OCI-LY7 (cell line): ENCODE results near the gene MYH10.

Experiments used
- EZH2phosphoT487 ChIP-seq: fragments of 200-600 bp; sonication (generic); IDR thresholded peaks from 2 replicates; pipeline ENCODE4 v1.6.1; 2018; ENCODE audit warnings: low read depth, borderline replicate concordance, mild to moderate bottlenecking, mixed run types, antibody characterized with exemption, low read length, moderate library complexity, mixed read lengths
- TF ChIP-seq, protein P1 (sequence below): fragments of 200-600 bp; sonication (generic); conservative IDR thresholded peaks from 2 replicates; pipeline ENCODE4 v1.5.1; 2014; ENCODE audit warnings: mild to moderate bottlenecking, antibody characterized with exemption, low read length, moderate library complexity, mixed read lengths

DNA sequence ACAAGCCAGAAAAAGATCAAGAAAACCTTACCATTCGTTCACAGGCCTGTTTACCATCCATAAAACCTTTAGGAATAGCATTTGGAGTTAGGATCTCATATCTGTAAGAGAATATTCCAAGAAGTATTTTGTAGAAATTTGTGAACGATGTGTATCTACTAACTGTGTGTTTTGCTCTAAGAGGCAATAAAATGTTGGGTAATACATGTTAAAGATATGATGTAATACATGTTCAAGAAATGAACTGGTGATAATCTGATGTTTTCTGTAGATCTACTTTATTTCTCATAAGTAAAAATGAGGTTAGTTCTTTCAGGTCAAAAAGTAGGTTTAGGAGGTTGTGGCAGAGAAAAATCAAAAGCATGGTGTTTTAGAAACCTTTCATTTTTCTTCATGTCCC lies 111.7 kb downstream of the MYH10 start:
- TF ChIP-seq, protein P1, sequence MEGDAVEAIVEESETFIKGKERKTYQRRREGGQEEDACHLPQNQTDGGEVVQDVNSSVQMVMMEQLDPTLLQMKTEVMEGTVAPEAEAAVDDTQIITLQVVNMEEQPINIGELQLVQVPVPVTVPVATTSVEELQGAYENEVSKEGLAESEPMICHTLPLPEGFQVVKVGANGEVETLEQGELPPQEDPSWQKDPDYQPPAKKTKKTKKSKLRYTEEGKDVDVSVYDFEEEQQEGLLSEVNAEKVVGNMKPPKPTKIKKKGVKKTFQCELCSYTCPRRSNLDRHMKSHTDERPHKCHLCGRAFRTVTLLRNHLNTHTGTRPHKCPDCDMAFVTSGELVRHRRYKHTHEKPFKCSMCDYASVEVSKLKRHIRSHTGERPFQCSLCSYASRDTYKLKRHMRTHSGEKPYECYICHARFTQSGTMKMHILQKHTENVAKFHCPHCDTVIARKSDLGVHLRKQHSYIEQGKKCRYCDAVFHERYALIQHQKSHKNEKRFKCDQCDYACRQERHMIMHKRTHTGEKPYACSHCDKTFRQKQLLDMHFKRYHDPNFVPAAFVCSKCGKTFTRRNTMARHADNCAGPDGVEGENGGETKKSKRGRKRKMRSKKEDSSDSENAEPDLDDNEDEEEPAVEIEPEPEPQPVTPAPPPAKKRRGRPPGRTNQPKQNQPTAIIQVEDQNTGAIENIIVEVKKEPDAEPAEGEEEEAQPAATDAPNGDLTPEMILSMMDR: no peak
- TF ChIP-seq EZH2phosphoT487: no peak
